Measurements from ENCODE around the gene EVI5L.

Gene EVI5L

DNA sequence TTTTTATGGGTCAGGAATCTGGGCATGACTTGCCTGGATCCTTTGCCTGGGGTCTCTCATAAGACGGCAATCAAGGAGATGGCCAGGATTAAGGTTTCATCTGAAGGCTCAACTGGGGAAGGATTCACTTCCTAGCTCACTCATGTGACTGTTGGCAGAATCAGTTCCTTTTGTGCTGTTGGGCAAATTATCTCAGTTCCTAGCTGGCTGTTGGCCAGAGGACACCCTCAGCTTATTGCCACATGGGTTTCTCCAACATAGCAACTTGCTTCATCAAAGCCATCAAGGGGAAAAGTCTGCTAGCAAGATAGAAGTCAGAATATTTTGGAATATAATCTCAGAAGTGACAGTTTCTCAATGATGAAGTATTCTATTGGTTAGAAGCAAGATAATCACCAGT is 12.2 kb upstream of the EVI5L start:
- Histone ChIP-seq H3K27ac (no peak overlapping the region), H3K36me3 (no peaks in the 10 kb centered on the region), H3K9me3 (ENCODE audit: severe bottlenecking) (peaks cover 9% of the 10 kb centered on the region), H3K4me3 (ENCODE audit: low read depth, low read length) (no peak overlapping the region), H3K27me3 (ENCODE audit: insufficient read depth, low read depth, severe bottlenecking) (no peaks in the 10 kb centered on the region)
- DNase-seq = no peak
- TF ChIP-seq, protein P1, sequence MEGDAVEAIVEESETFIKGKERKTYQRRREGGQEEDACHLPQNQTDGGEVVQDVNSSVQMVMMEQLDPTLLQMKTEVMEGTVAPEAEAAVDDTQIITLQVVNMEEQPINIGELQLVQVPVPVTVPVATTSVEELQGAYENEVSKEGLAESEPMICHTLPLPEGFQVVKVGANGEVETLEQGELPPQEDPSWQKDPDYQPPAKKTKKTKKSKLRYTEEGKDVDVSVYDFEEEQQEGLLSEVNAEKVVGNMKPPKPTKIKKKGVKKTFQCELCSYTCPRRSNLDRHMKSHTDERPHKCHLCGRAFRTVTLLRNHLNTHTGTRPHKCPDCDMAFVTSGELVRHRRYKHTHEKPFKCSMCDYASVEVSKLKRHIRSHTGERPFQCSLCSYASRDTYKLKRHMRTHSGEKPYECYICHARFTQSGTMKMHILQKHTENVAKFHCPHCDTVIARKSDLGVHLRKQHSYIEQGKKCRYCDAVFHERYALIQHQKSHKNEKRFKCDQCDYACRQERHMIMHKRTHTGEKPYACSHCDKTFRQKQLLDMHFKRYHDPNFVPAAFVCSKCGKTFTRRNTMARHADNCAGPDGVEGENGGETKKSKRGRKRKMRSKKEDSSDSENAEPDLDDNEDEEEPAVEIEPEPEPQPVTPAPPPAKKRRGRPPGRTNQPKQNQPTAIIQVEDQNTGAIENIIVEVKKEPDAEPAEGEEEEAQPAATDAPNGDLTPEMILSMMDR (IDR thresholded peaks at IDR 0.05; ENCODE audit: low read depth, low read length) = no peak

DNA sequence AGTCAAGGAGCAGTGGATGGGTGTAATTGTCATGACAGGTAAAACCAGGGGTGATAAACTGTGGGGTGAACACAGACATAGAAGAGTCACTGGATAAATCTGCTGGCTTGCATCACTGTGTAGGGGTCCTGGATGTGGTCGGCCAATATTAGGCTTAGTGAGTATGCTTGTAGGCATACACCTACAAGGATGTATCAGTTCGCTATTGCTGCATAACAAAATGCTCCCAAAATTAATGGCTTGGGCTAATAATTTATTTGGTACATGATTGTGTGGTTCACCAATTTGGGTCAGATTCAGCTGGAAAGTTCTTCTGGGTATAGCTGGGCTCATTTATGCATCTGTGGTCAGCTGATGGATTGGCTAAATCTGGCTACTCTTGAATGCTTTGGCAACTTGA is 11.2 kb upstream of the EVI5L start:
- Histone ChIP-seq H3K36me3 (no peaks in the 10 kb centered on the region), H3K27ac (no peak overlapping the region)
- TF ChIP-seq, protein P1 (IDR thresholded peaks at IDR 0.05; ENCODE audit: low read depth, low read length) = no peak

DNA sequence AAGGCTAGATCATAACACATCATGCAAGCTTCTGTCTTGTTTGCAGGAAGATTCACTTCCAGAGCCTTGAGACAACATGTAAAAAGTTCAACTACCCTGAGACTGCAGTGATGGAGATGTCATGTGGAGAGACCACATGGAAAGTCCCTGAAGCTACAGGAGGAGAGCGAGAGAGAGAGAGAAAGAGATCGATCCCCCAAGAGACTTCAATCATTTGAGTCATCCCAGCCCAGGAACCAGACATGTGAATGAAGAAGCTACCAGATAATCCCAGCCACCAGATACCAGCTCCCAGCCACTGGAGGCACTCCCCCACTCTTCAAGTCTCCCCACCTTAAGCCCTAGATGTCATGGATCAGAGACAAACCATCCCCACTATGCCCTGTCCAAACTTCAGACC is 10.7 kb upstream of the EVI5L start:
- TF ChIP-seq, protein P1 (IDR thresholded peaks at IDR 0.05; ENCODE audit: low read depth, low read length) = no peak
- Histone ChIP-seq H3K9me3 (ENCODE audit: severe bottlenecking) (peaks cover 9% of the 10 kb centered on the region), H3K36me3 (no peaks in the 10 kb centered on the region), H3K4me3 (ENCODE audit: low read depth, low read length) (no peak overlapping the region), H3K27me3 (ENCODE audit: insufficient read depth, low read depth, severe bottlenecking) (no peaks in the 10 kb centered on the region), H3K27ac (no peak overlapping the region)
- DNase-seq = no peak

More for the DNA sequence above, 11.2 kb upstream of the EVI5L start:
- Histone ChIP-seq H3K4me3 (ENCODE audit: low read depth, low read length) (no peak overlapping the region), H3K9me3 (ENCODE audit: severe bottlenecking) (peaks cover 9% of the 10 kb centered on the region), H3K27me3 (ENCODE audit: insufficient read depth, low read depth, severe bottlenecking) (no peaks in the 10 kb centered on the region)
- no peak for DNase-seq

DNA sequence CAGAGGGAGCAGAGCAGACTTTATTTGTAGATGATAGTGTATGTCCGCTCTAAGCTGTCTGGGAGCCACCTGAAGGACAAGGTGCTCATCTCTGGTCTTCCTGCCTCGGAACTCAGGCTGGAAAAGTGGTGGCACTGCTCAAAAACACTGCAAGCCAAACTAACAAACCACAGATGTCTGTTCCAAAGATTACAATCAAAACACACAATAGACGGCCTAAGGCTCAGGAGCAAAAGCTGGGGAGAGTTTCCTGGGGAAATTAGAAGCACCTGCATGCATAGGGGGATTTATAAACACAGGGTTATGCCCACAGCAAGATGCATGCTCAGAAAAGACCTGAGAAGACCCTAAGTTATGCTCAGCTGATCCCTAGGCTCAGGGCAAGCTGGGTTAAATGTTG is 9.4 kb upstream of the EVI5L start:
- TF ChIP-seq, protein P1 (IDR thresholded peaks at IDR 0.05; ENCODE audit: low read depth, low read length) = no peak
- H3K27ac ChIP-seq = no peak overlapping the region
- H3K4me3 ChIP-seq (ENCODE audit: low read depth, low read length) = no peak overlapping the region
- no peak for DNase-seq
- no peaks in the 10 kb centered on the region for H3K36me3 ChIP-seq
- no peaks in the 10 kb centered on the region for H3K27me3 ChIP-seq (ENCODE audit: insufficient read depth, low read depth, severe bottlenecking)
- peaks cover 9% of the 10 kb centered on the region for H3K9me3 ChIP-seq (ENCODE audit: severe bottlenecking)

DNA sequence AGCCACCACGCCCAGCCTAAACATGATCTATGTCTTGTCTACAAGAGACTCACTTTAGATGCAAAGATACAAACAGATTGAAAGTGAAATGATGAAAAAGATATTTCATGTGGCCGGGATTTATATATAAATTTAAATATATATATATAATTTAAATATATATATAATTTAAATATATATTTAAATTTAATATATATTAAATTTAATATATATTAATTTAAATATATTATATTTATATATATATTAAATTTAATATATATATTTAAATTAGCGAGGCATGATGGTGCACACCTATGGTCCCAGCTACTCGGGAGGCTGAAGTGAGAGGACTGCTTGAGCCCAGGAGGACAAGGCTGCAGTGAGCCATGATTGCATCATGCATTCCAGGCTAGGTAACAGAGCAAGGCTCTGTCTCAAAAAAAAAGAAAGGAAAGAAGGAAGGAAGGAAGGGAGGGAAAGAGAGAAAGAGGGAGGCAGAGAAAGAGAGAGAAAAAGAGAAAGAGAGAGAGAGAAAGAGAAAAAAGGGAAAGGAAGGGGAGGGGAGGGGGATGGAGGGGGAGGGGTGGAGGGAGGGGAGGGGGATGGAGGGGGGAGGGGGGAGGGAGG is 7.0 kb upstream of the EVI5L start:
- Histone ChIP-seq H3K9me3 (ENCODE audit: severe bottlenecking) (peaks cover 4% of the 10 kb centered on the region), H3K27me3 (ENCODE audit: insufficient read depth, low read depth, severe bottlenecking) (no peaks in the 10 kb centered on the region), H3K36me3 (no peaks in the 10 kb centered on the region), H3K27ac (no peak overlapping the region), H3K4me3 (ENCODE audit: low read depth, low read length) (no peak overlapping the region)
- TF ChIP-seq, protein P1 (IDR thresholded peaks at IDR 0.05; ENCODE audit: low read depth, low read length) = no peak
- DNase-seq = no peak

DNA sequence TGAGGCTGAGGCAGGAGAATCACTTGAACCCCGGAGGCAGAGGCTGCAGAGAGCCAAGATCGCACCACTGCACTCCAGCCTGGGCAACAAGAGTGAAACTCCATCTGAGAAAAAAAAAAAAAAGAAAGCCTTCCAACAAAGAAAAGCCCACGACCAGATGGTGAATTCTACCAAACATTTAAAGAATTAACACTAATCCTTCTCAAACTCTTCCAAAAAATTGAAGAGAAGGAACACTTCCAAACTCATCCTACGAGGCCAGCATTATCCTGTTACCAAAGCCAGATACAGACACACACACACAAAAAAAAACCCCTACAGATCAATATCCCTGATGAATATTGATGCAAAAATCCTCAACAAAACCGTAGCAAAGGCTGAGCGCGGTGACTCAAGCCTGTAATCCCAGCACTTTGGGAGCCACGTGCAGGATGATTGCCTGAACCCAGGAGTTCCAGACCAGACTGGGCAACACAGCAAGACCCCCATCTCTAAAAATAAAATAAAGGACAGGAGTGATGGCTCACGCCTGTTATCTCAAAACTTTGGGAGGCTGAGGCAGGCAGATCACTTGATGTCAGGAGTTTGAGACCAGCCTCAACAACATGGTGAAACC is 6.2 kb upstream of the EVI5L start:
- H3K27ac ChIP-seq = no peak overlapping the region

More for the DNA sequence above, 6.2 kb upstream of the EVI5L start:
- H3K9me3 ChIP-seq (ENCODE audit: severe bottlenecking) = no peaks in the 10 kb centered on the region
- TF ChIP-seq, protein P1 (IDR thresholded peaks at IDR 0.05; ENCODE audit: low read depth, low read length) = no peak
- DNase-seq = no peak
- H3K4me3 ChIP-seq (ENCODE audit: low read depth, low read length) = no peak overlapping the region
- no peaks in the 10 kb centered on the region for H3K36me3 ChIP-seq
- H3K27me3 ChIP-seq (ENCODE audit: insufficient read depth, low read depth, severe bottlenecking) = no peaks in the 10 kb centered on the region

Measured in WERI-Rb-1 (cell line).